ENCODE results near the gene DHRS1.

The DHRS1 gene

DNA sequence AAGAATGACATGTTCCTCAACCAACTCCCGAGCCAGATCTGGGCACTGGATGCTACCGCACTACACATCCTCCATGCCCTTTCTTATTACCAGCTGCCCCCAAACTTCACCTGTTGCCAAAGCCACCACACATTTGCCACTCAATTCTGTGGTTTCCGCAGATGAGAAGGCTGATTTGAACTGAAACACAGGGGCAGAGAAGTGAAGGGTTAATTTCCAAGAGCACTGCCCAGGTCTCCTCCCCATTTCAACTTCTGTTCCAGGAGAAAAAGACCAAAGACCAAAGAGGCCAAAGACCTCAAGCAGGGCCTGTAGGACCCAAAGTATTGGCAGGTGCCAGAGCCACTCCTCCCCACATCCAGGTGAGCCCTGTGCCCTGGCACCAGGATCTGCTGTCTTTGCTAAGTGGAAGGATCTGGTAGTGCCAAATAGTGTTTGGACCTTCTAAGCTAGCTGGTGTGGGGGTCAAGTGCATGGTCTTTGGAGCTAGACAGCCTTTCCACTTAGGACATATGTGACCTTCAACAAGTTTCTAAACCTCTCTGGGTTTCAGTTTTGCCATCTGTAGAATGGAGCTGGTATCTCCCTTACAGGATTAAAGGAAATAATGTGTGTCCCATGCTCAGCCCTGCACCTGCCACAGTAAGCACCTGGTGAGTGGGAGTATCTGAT is 8.0 kb downstream of the DHRS1 start:
- Histone ChIP-seq H3K27ac (no peak overlapping the region), H3K9me3 (no peaks in the 10 kb centered on the region), H3K4me1 (no peaks in the 10 kb centered on the region), H3K27me3 (no peaks in the 10 kb centered on the region), H3K4me3 (no peak overlapping the region), H3K36me3 (peaks cover 41 to 61% (median 51%) of the 10 kb centered on the region in 3 donors)
- DNase-seq, result no peak
- intact Hi-C loops (cut with DNase I; ENCODE audit: low total_unique reads), result no loop called here
- TF ChIP-seq, protein P1, sequence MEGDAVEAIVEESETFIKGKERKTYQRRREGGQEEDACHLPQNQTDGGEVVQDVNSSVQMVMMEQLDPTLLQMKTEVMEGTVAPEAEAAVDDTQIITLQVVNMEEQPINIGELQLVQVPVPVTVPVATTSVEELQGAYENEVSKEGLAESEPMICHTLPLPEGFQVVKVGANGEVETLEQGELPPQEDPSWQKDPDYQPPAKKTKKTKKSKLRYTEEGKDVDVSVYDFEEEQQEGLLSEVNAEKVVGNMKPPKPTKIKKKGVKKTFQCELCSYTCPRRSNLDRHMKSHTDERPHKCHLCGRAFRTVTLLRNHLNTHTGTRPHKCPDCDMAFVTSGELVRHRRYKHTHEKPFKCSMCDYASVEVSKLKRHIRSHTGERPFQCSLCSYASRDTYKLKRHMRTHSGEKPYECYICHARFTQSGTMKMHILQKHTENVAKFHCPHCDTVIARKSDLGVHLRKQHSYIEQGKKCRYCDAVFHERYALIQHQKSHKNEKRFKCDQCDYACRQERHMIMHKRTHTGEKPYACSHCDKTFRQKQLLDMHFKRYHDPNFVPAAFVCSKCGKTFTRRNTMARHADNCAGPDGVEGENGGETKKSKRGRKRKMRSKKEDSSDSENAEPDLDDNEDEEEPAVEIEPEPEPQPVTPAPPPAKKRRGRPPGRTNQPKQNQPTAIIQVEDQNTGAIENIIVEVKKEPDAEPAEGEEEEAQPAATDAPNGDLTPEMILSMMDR (IDR thresholded peaks at IDR 0.05), result no peak

GRCh38 chr14:24290746-24291145 is 8.8 kb downstream of the DHRS1 start:
- H3K4me3 ChIP-seq, result no peak overlapping the region
- DNase-seq, result no peak
- TF ChIP-seq, protein P1 (IDR thresholded peaks at IDR 0.05), result no peak
- no peak overlapping the region for H3K27ac ChIP-seq
- H3K9me3 ChIP-seq, result no peaks in the 10 kb centered on the region
- no peaks in the 10 kb centered on the region for H3K4me1 ChIP-seq
- intact Hi-C loops (cut with DNase I; ENCODE audit: low total_unique reads), result no loop called here
- H3K36me3 ChIP-seq, result peaks cover 34 to 52% (median 43%) of the 10 kb centered on the region in 3 donors
- H3K27me3 ChIP-seq, result no peaks in the 10 kb centered on the region

- Histone ChIP-seq H3K9me3 (no peaks in the 10 kb centered on the region), H3K27ac (no peak overlapping the region), H3K36me3 (peaks cover 29 to 43% (median 38%) of the 10 kb centered on the region in 3 donors), H3K4me3 (no peak overlapping the region), H3K27me3 (no peaks in the 10 kb centered on the region), H3K4me1 (no peaks in the 10 kb centered on the region)
- TF ChIP-seq, protein P1 (IDR thresholded peaks at IDR 0.05), result no peak
- intact Hi-C loops (cut with DNase I; ENCODE audit: low total_unique reads), result no loop called here
- DNase-seq, result no peak
Observed at GRCh38 chr14:24289649-24290280, 9.8 kb downstream of the DHRS1 start.

- intact Hi-C loops (cut with DNase I; ENCODE audit: low total_unique reads), result no loop called here
- TF ChIP-seq, protein P1 (IDR thresholded peaks at IDR 0.05), result no peak
- peaks cover 15 to 30% (median 28%) of the 10 kb centered on the region in 3 donors for H3K36me3 ChIP-seq
- no peaks in the 10 kb centered on the region for H3K9me3 ChIP-seq
- no peaks in the 10 kb centered on the region for H3K4me1 ChIP-seq
- H3K27me3 ChIP-seq, result no peaks in the 10 kb centered on the region
- DNase-seq, result no peak
- H3K4me3 ChIP-seq, result no peak overlapping the region
- H3K27ac ChIP-seq, result no peak overlapping the region
Observed at GRCh38 chr14:24286996-24287395, 12.6 kb downstream of the DHRS1 start.

GRCh38 chr14:24285351-24285750 is 14.2 kb downstream of the DHRS1 start:
- H3K27ac ChIP-seq, result no peak overlapping the region
- TF ChIP-seq, protein P1 (IDR thresholded peaks at IDR 0.05), result no peak
- no peak overlapping the region for H3K4me3 ChIP-seq
- no peaks in the 10 kb centered on the region for H3K27me3 ChIP-seq
- intact Hi-C loops (cut with DNase I; ENCODE audit: low total_unique reads), result no loop called here
- no peaks in the 10 kb centered on the region for H3K4me1 ChIP-seq
- no peaks in the 10 kb centered on the region for H3K9me3 ChIP-seq
- DNase-seq, result no peak
- peaks cover 0 to 13% (median 12%) of the 10 kb centered on the region in 3 donors for H3K36me3 ChIP-seq

Data from tibial artery (tissue), 4 donors.